Parathyroid adenoma (tissue), 2 donors: ENCODE data around the gene CAD.

Source experiments
- H2AFZ ChIP-seq: fragments of 300-600 bp; sonication (generic); one replicate; pipeline ENCODE4 v1.7.0; 2017; ENCODE audit warnings: antibody characterized with exemption, mild to moderate bottlenecking
- H3K27ac ChIP-seq: fragments of 300-600 bp; sonication (generic); one replicate; pipeline ENCODE4 v1.7.0; 2017
- H3K27me3 ChIP-seq: fragments of 300-600 bp; sonication (generic); one replicate; pipeline ENCODE4 v1.7.0; 2017; ENCODE audit warnings: low read length; ENCODE audit not compliant: control insufficient read depth, insufficient read depth
- H3K36me3 ChIP-seq: fragments of 300-600 bp; sonication (generic); one replicate; pipeline ENCODE4 v1.7.0; 2017; ENCODE audit warnings: low read length; ENCODE audit not compliant: control insufficient read depth, insufficient read depth
- H3K4me1 ChIP-seq: fragments of 300-600 bp; sonication (generic); one replicate; pipeline ENCODE4 v1.7.0; 2017; ENCODE audit warnings: control low read depth
- H3K4me2 ChIP-seq: fragments of 300-600 bp; sonication (generic); one replicate; pipeline ENCODE4 v1.7.0; 2017; ENCODE audit warnings: low read length
- H3K4me3 ChIP-seq: fragments of 300-600 bp; sonication (generic); one replicate; pipeline ENCODE4 v1.7.0; 2017; ENCODE audit warnings: low read depth, low read length
- H3K79me2 ChIP-seq: fragments of 300-600 bp; sonication (generic); one replicate; pipeline ENCODE4 v1.7.0; 2017; ENCODE audit warnings: control low read depth
- H3K9ac ChIP-seq: fragments of 300-600 bp; sonication (generic); one replicate; pipeline ENCODE4 v1.7.0; 2017; ENCODE audit warnings: mild to moderate bottlenecking
- H3K9me3 ChIP-seq: fragments of 300-600 bp; sonication (generic); one replicate; pipeline ENCODE4 v1.7.0; 2017; ENCODE audit warnings: low read length; ENCODE audit not compliant: control insufficient read depth
- TF ChIP-seq, protein P1 (sequence below): fragments of 300-600 bp; sonication (generic); IDR thresholded peaks from one replicate; pipeline ENCODE4 v1.7.0; 2017; ENCODE audit warnings: antibody characterized with exemption, mild to moderate bottlenecking
- donor health status: primary hyperparathyroidism.

Gene CAD

DNA sequence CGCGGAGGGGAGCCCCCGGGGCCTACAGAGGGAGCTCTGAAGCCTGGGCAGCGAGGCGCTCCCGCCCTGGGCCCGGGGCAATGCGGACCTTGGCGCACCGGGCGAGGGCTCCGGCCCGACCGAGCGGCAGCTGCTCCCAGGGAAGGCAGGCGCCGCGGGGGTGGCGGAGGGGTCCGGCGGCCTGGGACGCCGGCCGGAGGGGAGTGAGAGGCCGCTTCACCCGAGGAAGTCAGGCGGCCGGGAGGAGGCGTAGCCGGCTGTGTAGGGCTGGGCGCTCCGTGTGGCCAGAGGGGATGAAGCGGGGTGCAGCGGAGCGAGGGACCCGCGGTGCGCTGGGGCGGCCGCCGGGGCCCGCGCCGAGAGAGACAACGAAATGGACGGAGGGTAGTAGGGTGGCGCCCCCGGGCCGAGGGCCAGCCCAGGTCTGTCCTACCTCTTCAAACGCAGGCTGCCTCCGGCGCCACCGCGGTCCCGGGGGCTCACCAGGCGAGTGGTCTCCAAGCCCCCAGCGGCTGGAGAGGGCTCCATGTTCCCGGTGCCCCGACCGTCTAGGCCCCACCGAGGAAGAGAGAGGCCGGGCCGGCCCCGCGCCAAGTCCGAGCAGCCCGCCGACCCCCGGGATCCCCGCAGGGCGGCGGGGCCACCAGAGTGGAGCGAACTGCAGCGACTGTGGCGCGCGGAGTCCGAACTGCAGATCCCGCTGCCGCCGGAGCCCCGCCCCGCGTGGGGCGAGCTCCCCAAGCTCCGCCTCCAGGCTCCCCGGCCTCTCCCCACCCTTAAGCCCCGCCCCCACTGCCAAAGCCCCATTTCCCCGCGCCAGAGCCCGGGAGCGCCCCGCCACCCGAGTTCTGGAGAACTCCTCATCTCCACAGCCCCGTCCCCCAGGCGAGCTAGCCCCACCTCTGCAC, 45.5 kb downstream of the CAD start, which contains the start of gene SLC30A3:
SLC30A3 (minus strand) TSS at position 669 of the 908 bp plus-strand sequence; CDS start at position 528, 141 bp downstream.
- Histone ChIP-seq H3K27ac (no peak within 1 kb of the TSS), H3K9ac (no peak within 1 kb of the TSS), H3K9me3 (no peaks in the 10 kb centered on the region), H3K79me2 (no peaks in the 10 kb centered on the region), H2AFZ (peak within 1 kb of the TSS; percentile 77), H3K4me1 (peaks cover 5% of the 10 kb centered on the region), H3K36me3 (no peaks in the 10 kb centered on the region), H3K4me3 (peak within 1 kb of the TSS; percentile 48), H3K27me3 (no peaks in the 10 kb centered on the region), H3K4me2 (peak within 1 kb of the TSS; percentile 77)
- TF ChIP-seq, protein P1, sequence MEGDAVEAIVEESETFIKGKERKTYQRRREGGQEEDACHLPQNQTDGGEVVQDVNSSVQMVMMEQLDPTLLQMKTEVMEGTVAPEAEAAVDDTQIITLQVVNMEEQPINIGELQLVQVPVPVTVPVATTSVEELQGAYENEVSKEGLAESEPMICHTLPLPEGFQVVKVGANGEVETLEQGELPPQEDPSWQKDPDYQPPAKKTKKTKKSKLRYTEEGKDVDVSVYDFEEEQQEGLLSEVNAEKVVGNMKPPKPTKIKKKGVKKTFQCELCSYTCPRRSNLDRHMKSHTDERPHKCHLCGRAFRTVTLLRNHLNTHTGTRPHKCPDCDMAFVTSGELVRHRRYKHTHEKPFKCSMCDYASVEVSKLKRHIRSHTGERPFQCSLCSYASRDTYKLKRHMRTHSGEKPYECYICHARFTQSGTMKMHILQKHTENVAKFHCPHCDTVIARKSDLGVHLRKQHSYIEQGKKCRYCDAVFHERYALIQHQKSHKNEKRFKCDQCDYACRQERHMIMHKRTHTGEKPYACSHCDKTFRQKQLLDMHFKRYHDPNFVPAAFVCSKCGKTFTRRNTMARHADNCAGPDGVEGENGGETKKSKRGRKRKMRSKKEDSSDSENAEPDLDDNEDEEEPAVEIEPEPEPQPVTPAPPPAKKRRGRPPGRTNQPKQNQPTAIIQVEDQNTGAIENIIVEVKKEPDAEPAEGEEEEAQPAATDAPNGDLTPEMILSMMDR, result no peak

DNA sequence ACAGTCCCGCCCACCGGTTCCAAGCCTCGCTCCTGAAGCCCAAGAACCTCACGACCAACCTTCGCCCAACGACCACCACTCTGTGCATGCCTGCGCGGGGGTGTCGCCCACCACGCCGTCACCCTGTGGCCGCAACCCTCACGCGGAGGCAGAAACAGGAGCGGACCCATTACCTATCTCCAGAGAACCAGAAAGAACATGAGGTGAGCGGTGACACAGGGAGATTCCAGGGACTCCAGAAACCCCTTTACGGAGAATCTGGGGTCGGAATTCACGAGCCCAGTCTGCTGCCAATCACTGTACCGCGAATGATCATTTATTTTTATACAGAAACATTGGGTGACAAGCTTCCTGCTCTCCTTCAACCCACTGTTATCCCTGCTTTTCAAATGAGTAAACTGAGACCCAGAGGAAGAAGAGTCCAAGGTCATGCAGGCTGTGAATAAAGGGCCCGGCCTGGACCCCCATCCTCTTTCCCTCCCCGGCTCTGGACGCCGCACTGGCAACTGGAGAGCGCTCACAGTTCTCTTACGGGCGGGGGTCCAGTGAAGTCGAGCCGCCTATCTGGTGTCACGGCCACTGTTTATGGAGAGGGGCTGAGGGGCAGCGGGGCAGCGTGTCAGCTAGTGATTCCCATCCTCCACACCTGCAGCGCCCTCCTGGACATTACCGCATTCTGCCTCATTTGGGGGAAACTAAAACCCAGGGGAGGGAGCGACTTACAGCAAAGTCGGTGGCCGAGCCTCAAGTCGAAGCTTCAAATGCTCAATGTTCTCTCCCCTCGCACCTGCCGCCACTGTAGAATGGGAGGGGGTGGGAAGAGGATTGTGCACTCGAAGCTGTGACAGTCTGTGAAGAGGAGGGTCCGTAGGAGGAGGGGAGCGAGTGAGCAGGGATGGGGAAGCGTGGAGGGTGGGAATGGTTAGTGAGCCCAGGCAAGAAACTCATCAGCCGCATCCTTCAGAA, 46.4 kb downstream of the CAD start:
- no peaks in the 10 kb centered on the region for H3K9me3 ChIP-seq
- TF ChIP-seq, protein P1, result no peak
- H3K27me3 ChIP-seq, result no peaks in the 10 kb centered on the region
- H3K79me2 ChIP-seq, result no peaks in the 10 kb centered on the region
- peaks cover 5% of the 10 kb centered on the region for H3K4me1 ChIP-seq
- peak overlapping the region; percentile 77 for H2AFZ ChIP-seq
- H3K9ac ChIP-seq, result no peak overlapping the region
- peak overlapping the region; percentile 42 for H3K4me3 ChIP-seq
- H3K27ac ChIP-seq, result no peak overlapping the region
- no peaks in the 10 kb centered on the region for H3K36me3 ChIP-seq
- H3K4me2 ChIP-seq, result peak overlapping the region; percentile 77

DNA sequence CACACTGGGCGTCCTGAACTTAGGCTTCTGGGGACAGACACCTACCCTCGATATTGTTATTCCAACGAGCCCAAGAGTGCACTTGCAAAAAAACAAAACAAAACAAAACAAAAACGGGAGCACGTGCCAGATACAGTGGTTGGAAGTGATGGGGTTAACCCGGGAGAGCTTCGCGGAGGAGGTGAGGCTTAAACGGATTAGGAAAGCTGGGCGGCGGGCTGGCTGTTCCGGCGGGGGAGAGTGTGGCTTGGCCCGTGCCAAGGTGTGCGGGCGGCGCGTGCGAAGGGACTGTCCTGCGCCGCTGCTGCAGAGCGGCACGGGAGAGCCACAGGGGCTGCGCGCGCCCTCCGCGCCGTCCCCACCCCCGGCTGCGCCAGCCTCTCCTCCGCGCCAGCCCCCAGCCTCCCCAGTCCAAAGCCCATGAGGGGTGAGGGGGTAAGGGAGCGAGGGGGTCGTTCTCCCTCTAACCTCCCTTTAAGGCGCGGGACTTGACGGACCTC, 47.1 kb downstream of the CAD start:
- Histone ChIP-seq H3K4me2 (peak overlapping the region; percentile 68), H3K4me1 (peaks cover 5% of the 10 kb centered on the region), H3K4me3 (peak overlapping the region; percentile 20), H2AFZ (peak overlapping the region; percentile 84), H3K27ac (no peak overlapping the region), H3K79me2 (no peaks in the 10 kb centered on the region), H3K27me3 (no peaks in the 10 kb centered on the region), H3K9ac (no peak overlapping the region), H3K36me3 (no peaks in the 10 kb centered on the region), H3K9me3 (no peaks in the 10 kb centered on the region)
- TF ChIP-seq, protein P1, result no peak

DNA sequence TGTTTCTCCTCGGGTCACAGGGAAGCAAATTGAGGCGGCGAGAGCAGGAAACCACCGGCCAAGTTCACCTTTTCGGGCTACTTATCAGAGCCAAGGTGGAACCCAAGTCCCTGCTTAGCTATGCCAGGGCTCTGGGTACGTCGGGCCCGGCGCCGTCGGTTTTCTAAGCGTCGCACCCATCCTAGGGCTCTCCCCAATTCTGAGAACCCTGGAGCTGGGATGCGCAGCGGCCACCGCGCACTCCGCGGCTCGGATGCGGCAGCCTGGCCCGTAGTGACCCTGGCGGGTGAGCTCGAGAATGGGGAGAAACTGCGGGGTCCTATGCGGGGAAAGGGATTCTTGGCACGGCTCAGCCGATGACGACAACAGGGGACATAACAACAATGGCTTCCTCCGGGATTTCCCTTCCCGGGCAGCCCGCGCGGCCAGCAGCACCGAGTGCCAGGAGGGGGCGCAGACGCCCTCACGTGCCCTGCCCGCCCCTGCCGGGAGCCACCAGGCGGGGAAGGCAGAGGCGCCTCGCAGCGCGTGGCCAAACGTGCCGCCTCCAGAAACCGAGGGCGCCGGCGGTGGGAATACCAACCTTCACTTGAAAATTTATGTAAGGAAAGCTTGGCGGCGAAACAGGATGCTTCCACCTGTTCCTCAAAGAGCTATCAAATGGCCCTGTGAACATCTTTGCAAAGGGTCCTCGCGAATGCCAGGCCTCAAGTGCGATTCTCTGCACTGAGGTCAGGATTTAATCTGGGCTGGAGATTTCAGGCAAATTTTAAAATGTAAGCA, 47.8 kb downstream of the CAD start:
- no peak overlapping the region for H3K9ac ChIP-seq
- H2AFZ ChIP-seq, result peak overlapping the region; percentile 84
- H3K9me3 ChIP-seq, result no peaks in the 10 kb centered on the region
- peak overlapping the region; percentile 68 for H3K4me2 ChIP-seq
- TF ChIP-seq, protein P1, result peak; percentile 70
- H3K27ac ChIP-seq, result no peak overlapping the region
- H3K27me3 ChIP-seq, result no peaks in the 10 kb centered on the region
- peaks cover 5% of the 10 kb centered on the region for H3K4me1 ChIP-seq
- no peaks in the 10 kb centered on the region for H3K36me3 ChIP-seq
- peak overlapping the region; percentile 20 for H3K4me3 ChIP-seq
- no peaks in the 10 kb centered on the region for H3K79me2 ChIP-seq
